Vagina (tissue), 2 donors: ENCODE results near the gene FOXO1. TPM values are rescaled to one million over a fixed set of nuclear protein-coding genes. Genes with fewer than 3 reads are reported as not detected.

Experiments
- DNase-seq, 2 donors: peaks; one replicate each; pipeline ENCODE4 v3.0.0-alpha.2; 2017; ENCODE audit errors: extremely low spot score in 2 of 2
- H3K27ac ChIP-seq: fragments of 200-600 bp; sonication (generic); one replicate; pipeline ENCODE4 v1.5.1; 2019
- H3K27me3 ChIP-seq: fragments of 200-600 bp; sonication (generic); one replicate; pipeline ENCODE4 v1.5.1; 2019
- H3K36me3 ChIP-seq, 2 donors: fragments of 200-600 bp; sonication (generic); one replicate each; pipeline ENCODE4 v1.5.1; 2017 to 2019
- H3K4me1 ChIP-seq: fragments of 200-600 bp; sonication (generic); one replicate; pipeline ENCODE4 v1.5.1; 2019
- H3K4me3 ChIP-seq, 2 donors: fragments of 200-600 bp; sonication (generic); 1 replicate in 1 of 2; 2 replicates in 1 of 2; pipeline ENCODE4 v1.5.1; 2016 to 2019
- H3K9me3 ChIP-seq: fragments of 200-600 bp; sonication (generic); one replicate; pipeline ENCODE4 v1.5.1; 2019
- POLR2A ChIP-seq, 2 donors: fragments of 450-650 bp; IDR thresholded peaks; one replicate each; pipeline ENCODE4 v1.6.1; 2017; ENCODE audit warnings: antibody characterized with exemption in 2 of 2, mild to moderate bottlenecking in 2 of 2, moderate library complexity in 2 of 2
- POLR2AphosphoS5 ChIP-seq, 2 donors: sonication (generic); formaldehyde crosslinking; IDR thresholded peaks; one replicate each; pipeline ENCODE4 v1.9.0; 2017; ENCODE audit warnings: antibody characterized with exemption in 2 of 2, mild to moderate bottlenecking in 2 of 2, low read depth in 1 of 2; ENCODE audit not compliant: insufficient read depth in 1 of 2
- intact Hi-C: fragments of 100-400 bp; cut with DNase I; formaldehyde crosslinking; loops from one replicate; pipeline ENCODE4 v1.15.1; 2023
- total RNA-seq: library from RNA; depleted of rRNA; stranded (reverse); fragments of >200 nt; gene quantifications from one replicate; pipeline ENCODE4 v1.2.3, GENCODE V29; 2016
- TF ChIP-seq, protein P1 (sequence below), 3 experiments: fragments of 450-650 bp in 2 of 3; fragments of 200-600 bp in 1 of 3; sonication (generic) in 1 of 3; IDR thresholded peaks; one replicate each; pipeline ENCODE4 v1.5.1; 2017 to 2019; ENCODE audit warnings: antibody characterized with exemption in 3 of 3, mild to moderate bottlenecking in 2 of 3, moderate library complexity in 2 of 3

Gene FOXO1
- total RNA-seq, 1 donor from 2014 or later, result 64.1 TPM

DNA sequence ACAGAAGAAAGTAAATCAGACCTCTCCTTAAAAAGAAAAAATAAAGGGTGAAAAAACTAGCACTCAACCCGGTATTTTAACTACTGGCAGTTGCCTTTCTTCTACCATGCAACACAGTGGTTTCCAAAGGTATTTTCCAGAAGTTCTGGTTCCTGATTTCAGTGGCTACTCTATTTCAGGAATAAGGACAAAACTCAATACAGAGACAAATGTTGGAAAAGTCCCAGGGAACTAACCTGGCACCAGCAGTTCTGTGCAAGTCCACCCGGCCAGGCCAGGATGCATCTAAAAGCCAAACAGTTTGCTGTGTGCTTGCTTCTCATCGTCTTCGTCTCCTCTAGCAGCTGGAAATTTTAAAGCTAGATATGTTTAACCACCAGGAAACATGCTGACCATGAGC, 52.5 kb downstream of the FOXO1 start:
- H3K27ac ChIP-seq, result peak overlapping the region; percentile 66
- peaks cover 89% of the 10 kb centered on the region for H3K4me1 ChIP-seq

DNA sequence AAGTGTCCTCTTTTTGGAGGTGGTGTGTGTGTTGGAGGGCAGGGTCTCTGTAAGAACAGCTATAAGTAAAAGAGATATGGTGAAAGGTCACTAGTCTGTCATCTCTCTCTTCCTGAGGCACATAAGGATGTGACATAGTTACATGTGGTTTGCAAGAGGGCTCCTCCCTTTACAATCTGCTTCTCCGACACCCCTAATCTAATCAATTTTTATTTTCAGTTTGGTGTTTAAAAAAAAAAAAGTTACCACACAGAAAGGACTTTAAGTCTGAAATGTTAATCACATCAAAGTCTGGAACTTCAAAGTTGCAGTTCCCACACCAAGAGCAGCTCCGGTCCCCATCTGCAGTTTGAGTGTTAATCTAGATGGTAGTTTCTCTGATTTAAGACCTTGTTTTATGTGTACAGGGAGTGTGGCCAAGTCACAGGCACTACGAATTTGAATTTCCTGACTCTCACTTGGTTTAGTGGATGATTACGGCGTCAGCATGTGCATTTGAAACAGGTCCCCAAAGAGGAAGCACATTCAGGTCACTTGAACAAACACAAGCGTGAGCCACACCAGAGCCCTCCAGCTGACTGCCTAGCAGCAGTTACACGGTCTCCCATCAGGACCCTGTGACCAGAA, 53.1 kb downstream of the FOXO1 start:
- Histone ChIP-seq H3K4me1 (peaks cover 88% of the 10 kb centered on the region), H3K9me3 (no peaks in the 10 kb centered on the region), H3K27ac (peak overlapping the region; percentile 66), H3K36me3 (no peaks in the 10 kb centered on the region), H3K4me3 (no peak overlapping the region), H3K27me3 (no peaks in the 10 kb centered on the region)
- intact Hi-C loops, result no loop called here
- TF ChIP-seq POLR2AphosphoS5 (IDR thresholded peaks at IDR 0.05; ENCODE audit: insufficient read depth in 1 of 2, low read depth in 1 of 2) (peak in 1 of 2 donors; percentile 86), POLR2A (IDR thresholded peaks at IDR 0.05) (no peak)
- DNase-seq, result no peak

More for the DNA sequence above, 52.5 kb downstream of the FOXO1 start:
- TF ChIP-seq, protein P1, sequence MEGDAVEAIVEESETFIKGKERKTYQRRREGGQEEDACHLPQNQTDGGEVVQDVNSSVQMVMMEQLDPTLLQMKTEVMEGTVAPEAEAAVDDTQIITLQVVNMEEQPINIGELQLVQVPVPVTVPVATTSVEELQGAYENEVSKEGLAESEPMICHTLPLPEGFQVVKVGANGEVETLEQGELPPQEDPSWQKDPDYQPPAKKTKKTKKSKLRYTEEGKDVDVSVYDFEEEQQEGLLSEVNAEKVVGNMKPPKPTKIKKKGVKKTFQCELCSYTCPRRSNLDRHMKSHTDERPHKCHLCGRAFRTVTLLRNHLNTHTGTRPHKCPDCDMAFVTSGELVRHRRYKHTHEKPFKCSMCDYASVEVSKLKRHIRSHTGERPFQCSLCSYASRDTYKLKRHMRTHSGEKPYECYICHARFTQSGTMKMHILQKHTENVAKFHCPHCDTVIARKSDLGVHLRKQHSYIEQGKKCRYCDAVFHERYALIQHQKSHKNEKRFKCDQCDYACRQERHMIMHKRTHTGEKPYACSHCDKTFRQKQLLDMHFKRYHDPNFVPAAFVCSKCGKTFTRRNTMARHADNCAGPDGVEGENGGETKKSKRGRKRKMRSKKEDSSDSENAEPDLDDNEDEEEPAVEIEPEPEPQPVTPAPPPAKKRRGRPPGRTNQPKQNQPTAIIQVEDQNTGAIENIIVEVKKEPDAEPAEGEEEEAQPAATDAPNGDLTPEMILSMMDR (IDR thresholded peaks at IDR 0.05), result no peak
- TF ChIP-seq POLR2A (IDR thresholded peaks at IDR 0.05) (no peak), POLR2AphosphoS5 (IDR thresholded peaks at IDR 0.05; ENCODE audit: insufficient read depth in 1 of 2, low read depth in 1 of 2) (no peak)
- no peaks in the 10 kb centered on the region for H3K36me3 ChIP-seq
- no peak for DNase-seq
- no peaks in the 10 kb centered on the region for H3K9me3 ChIP-seq
- H3K4me3 ChIP-seq, result no peak overlapping the region
- intact Hi-C loops, result no loop called here
- H3K27me3 ChIP-seq, result no peaks in the 10 kb centered on the region

DNA sequence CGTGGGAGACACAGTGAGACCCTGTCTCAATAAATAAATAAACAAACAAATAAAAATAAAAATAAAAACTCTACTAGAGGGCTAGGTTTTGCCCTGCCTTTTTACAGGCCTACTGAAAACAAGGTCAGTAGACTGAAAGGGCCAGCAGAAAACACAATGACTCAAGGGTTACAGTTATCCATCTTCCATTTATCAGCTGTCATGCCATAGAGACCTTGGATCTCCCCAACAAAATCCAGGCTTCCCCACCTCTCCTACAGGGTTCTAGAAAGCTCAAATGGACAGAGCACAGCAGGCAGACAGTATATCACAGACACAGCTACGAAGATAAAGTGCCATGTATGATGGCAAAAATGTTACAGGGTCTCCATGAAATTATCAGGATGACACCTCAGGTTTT, 54.4 kb downstream of the FOXO1 start:
- Histone ChIP-seq H3K27ac (peak overlapping the region; percentile 18), H3K4me3 (no peak overlapping the region), H3K4me1 (peaks cover 91% of the 10 kb centered on the region), H3K36me3 (no peaks in the 10 kb centered on the region), H3K27me3 (no peaks in the 10 kb centered on the region), H3K9me3 (no peaks in the 10 kb centered on the region)
- DNase-seq, result no peak
- intact Hi-C loops, result no loop called here
- TF ChIP-seq POLR2AphosphoS5 (IDR thresholded peaks at IDR 0.05; ENCODE audit: insufficient read depth in 1 of 2, low read depth in 1 of 2), result no peak
- no peak for TF ChIP-seq POLR2A (IDR thresholded peaks at IDR 0.05)
- TF ChIP-seq, protein P1 (IDR thresholded peaks at IDR 0.05), result no peak

DNA sequence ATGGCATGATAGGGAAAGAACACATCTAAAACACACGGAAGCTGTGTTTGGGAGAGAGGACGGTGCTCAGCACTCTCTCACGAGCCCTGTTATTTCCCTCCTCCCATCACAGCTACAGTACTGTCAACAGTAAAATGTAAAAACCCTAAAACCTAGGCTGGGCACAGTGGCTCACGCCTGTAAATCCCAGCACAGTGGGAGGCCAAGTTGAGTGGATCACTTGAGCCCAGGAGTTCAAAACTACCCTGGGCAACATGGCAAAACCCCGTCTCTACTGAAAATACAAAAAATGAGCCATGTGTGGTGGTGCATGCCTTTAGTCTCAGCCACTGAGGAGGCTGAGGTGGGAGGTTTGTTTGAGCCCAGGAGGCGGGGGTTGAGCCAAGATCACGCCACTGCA, 54.8 kb downstream of the FOXO1 start:
- Histone ChIP-seq H3K27me3 (no peaks in the 10 kb centered on the region), H3K27ac (peak overlapping the region; percentile 18), H3K9me3 (no peaks in the 10 kb centered on the region), H3K36me3 (no peaks in the 10 kb centered on the region), H3K4me1 (peaks cover 87% of the 10 kb centered on the region), H3K4me3 (no peak overlapping the region)
- no peak for TF ChIP-seq POLR2A (IDR thresholded peaks at IDR 0.05)
- TF ChIP-seq POLR2AphosphoS5 (IDR thresholded peaks at IDR 0.05; ENCODE audit: insufficient read depth in 1 of 2, low read depth in 1 of 2), result no peak
- TF ChIP-seq, protein P1 (IDR thresholded peaks at IDR 0.05), result no peak
- intact Hi-C loops, result no loop called here
- DNase-seq, result no peak

DNA sequence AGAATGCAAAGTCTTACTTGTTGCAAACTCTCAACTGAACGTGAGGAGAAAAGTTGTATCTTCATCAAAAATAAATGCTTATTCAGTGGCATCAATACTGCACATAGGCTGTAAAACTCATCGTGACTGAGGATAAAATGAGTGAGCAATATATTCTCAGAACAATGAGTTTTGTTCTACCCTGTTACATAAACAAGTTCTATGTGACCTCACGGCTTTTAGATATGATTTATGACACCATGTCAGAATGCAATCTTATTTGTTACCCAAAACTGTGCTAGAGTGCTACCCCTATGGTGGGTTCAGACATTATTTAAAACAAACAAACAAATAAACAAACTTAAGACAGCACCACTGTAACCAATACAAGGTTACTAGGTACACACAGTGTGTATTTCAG, 55.4 kb downstream of the FOXO1 start:
- Histone ChIP-seq H3K27me3 (no peaks in the 10 kb centered on the region), H3K9me3 (no peaks in the 10 kb centered on the region), H3K4me1 (peaks cover 81% of the 10 kb centered on the region), H3K36me3 (no peaks in the 10 kb centered on the region), H3K27ac (peak overlapping the region; percentile 9), H3K4me3 (no peak overlapping the region)
- intact Hi-C loops, result no loop called here
- no peak for DNase-seq
- TF ChIP-seq, protein P1 (IDR thresholded peaks at IDR 0.05), result no peak
- TF ChIP-seq POLR2AphosphoS5 (IDR thresholded peaks at IDR 0.05; ENCODE audit: insufficient read depth in 1 of 2, low read depth in 1 of 2) (no peak), POLR2A (IDR thresholded peaks at IDR 0.05) (no peak)
